Breast epithelium (tissue), 3 donors: Measurements from ENCODE around the gene ISG20.

Experiments used
- CTCF ChIP-seq, 3 donors: fragments of 450-650 bp; IDR thresholded peaks; one replicate each; pipeline ENCODE4 v1.5.1; 2016 to 2017; ENCODE audit warnings: antibody characterized with exemption in 3 of 3, mild to moderate bottlenecking in 3 of 3, moderate library complexity in 3 of 3
- POLR2A ChIP-seq: fragments of 450-650 bp; IDR thresholded peaks from one replicate; pipeline ENCODE4 v1.6.1; 2016; ENCODE audit warnings: antibody characterized with exemption, mild to moderate bottlenecking, moderate library complexity

DNA sequence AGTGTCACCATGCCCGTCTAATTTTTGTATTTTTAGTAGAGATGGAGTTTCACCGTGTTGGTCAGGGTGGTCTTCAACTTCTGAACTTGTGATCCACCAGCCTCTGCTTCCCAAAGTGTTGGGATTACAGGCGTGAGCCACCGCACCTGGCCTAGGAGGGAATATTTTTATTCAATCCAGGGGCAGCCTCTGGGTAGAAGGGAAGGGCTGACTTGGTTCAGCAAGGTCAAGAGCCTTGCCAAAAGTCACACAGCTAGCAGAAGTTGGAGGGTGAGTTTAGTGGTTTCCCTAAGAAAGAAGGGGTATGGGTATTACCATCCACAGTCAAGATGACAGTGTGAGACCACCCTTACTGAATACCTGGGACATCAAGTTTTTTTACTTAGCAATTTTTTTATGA lies 22.6 kb upstream of the ISG20 start:
- TF ChIP-seq POLR2A: no peak
- TF ChIP-seq CTCF (IDR thresholded peaks at IDR 0.05): no peak
